Measurements from ENCODE around the gene FAM83C.

DNA sequence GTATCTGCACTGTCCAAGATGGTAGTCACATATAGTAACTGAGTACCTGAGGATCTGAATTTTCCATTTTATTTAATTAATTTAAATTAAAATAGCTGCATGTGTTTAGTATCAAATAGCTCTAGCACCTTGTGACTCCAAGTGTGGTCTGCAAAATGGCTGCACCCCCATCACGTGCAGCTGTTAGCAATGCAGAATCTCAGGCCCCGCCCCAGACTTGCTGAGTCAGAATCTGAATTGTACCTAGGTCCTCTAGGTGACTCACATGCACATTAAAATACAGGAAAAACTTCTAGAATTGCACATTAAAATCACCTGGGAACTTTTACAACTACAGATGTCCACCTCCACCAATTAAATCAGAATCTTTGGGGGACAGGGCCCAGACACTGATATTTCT, 19.2 kb upstream of the FAM83C start:
- no peak for TF ChIP-seq ELF4 (IDR thresholded peaks at IDR 0.05)
- no peak for TF ChIP-seq FOXA1 (IDR thresholded peaks at IDR 0.05)
- no peak for TF ChIP-seq FOXM1 (IDR thresholded peaks at IDR 0.05; ENCODE audit: borderline replicate concordance)
- TF ChIP-seq, protein P1, sequence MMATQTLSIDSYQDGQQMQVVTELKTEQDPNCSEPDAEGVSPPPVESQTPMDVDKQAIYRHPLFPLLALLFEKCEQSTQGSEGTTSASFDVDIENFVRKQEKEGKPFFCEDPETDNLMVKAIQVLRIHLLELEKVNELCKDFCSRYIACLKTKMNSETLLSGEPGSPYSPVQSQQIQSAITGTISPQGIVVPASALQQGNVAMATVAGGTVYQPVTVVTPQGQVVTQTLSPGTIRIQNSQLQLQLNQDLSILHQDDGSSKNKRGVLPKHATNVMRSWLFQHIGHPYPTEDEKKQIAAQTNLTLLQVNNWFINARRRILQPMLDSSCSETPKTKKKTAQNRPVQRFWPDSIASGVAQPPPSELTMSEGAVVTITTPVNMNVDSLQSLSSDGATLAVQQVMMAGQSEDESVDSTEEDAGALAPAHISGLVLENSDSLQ (IDR thresholded peaks at IDR 0.05), result no peak
- TF ChIP-seq HDGF (IDR thresholded peaks at IDR 0.05; ENCODE audit: borderline replicate concordance), result no peak
- no peak for TF ChIP-seq ARNT (IDR thresholded peaks at IDR 0.05)
- no peak for TF ChIP-seq SP1 (IDR thresholded peaks at IDR 0.05)
- TF ChIP-seq FOXK2 (IDR thresholded peaks at IDR 0.05), result no peak
- no peak for TF ChIP-seq ZNF384 (IDR thresholded peaks at IDR 0.05)
- no peak for TF ChIP-seq L3MBTL2 (conservative IDR thresholded peaks at IDR 0.05)
- no peak for TF ChIP-seq TARDBP (IDR thresholded peaks at IDR 0.05)

Measured in HEK293T (cell line).